Hepatocyte (in vitro differentiated cells): ENCODE data around the gene ARMC5.

Experiments
- EZH2 ChIP-seq: fragments of 200-600 bp; sonication (generic); IDR thresholded peaks from 2 replicates; pipeline ENCODE4 v1.6.1; 2016; ENCODE audit warnings: antibody characterized with exemption, mild to moderate bottlenecking, borderline replicate concordance
- EZH2phosphoT487 ChIP-seq: fragments of 200-600 bp; sonication (generic); IDR thresholded peaks from one replicate; pipeline ENCODE4 v1.6.1; 2018; ENCODE audit warnings: antibody characterized with exemption, mild to moderate bottlenecking, low read depth, moderate library complexity; ENCODE audit not compliant: unreplicated experiment, severe bottlenecking
- TF ChIP-seq, protein P1 (sequence below): fragments of 200-600 bp; sonication (generic); IDR thresholded peaks from 2 replicates; pipeline ENCODE4 v1.5.1; 2016; ENCODE audit warnings: antibody characterized with exemption, mild to moderate bottlenecking; ENCODE audit not compliant: poor library complexity

DNA sequence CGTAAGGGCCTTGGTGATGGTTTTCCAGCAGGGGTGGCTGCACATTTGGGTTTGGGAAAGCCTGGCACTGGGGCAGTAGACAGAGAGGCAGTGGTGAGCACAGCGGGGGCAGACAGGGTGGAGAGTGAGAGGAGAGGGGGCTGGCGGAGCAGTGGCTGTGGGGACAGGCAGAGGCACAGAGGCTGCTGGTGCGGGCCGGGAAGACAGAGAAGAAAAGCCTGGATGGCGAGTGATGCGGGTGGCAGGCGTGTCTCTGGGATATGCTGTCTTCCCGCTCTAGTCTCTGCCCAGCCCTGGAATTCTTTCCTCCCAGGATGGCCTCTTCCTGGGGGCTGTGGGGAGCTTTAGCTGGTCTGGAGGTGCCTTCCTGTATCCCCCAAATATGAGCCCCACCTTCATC lies 49.2 kb upstream of the ARMC5 start:
- TF ChIP-seq, protein P1, sequence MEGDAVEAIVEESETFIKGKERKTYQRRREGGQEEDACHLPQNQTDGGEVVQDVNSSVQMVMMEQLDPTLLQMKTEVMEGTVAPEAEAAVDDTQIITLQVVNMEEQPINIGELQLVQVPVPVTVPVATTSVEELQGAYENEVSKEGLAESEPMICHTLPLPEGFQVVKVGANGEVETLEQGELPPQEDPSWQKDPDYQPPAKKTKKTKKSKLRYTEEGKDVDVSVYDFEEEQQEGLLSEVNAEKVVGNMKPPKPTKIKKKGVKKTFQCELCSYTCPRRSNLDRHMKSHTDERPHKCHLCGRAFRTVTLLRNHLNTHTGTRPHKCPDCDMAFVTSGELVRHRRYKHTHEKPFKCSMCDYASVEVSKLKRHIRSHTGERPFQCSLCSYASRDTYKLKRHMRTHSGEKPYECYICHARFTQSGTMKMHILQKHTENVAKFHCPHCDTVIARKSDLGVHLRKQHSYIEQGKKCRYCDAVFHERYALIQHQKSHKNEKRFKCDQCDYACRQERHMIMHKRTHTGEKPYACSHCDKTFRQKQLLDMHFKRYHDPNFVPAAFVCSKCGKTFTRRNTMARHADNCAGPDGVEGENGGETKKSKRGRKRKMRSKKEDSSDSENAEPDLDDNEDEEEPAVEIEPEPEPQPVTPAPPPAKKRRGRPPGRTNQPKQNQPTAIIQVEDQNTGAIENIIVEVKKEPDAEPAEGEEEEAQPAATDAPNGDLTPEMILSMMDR: no peak
- TF ChIP-seq EZH2: no peak
- TF ChIP-seq EZH2phosphoT487: no peak
